Measurements from ENCODE around the gene COL4A5.

Gene COL4A5

DNA sequence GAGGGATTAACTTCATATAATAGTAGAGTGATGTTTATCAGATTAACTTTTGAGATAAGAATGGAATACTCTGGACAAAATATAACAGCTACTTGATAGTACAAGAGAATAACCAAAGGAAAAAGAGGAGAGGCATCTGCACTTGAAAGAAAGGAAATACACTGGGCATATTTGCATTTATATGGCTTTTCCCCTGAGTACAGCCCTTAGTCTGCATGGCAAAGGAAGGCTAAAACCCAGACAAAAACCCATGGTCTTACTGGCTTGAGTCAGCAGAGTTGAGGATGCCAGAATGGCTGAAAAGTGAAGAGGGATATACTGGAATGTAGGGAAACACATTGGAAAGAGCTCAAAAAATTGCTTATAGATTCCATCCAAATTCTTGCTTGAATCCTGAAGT is 101.6 kb downstream of the COL4A5 start:
- no peak overlapping the region for H2BK12ac ChIP-seq (ENCODE audit: low read length)
- no peak overlapping the region for H2BK5ac ChIP-seq (ENCODE audit: low read length)
- no peaks in the 10 kb centered on the region for H3K4me1 ChIP-seq (ENCODE audit: control insufficient read depth in 2 of 2, insufficient read depth in 1 of 2, low read depth in 1 of 2, low read length in 2 of 2)
- H2BK15ac ChIP-seq (ENCODE audit: low read length) = no peak overlapping the region
- no peak overlapping the region for H2AFZ ChIP-seq (ENCODE audit: low read length)
- no peak overlapping the region for H3K4me2 ChIP-seq (ENCODE audit: insufficient read depth, low read length, poor library complexity, severe bottlenecking)
- H4K8ac ChIP-seq (ENCODE audit: low read depth, low read length) = no peak overlapping the region
- H3K14ac ChIP-seq (ENCODE audit: low read length) = no peak overlapping the region
- H3K9ac ChIP-seq (ENCODE audit: low read depth, low read length, poor library complexity) = no peak overlapping the region
- no peak overlapping the region for H3K27ac ChIP-seq (replicated peaks; ENCODE audit: low read length)
- no peak overlapping the region for H4K91ac ChIP-seq (ENCODE audit: low read depth, low read length, poor library complexity)
- H3K27me3 ChIP-seq (ENCODE audit: control insufficient read depth in 3 of 3, insufficient read depth in 3 of 3, low read depth in 1 of 3, low read length in 3 of 3) = no peaks in the 10 kb centered on the region
- no peak overlapping the region for H3K23ac ChIP-seq (ENCODE audit: low read depth, low read length, poor library complexity)
- no peak overlapping the region for H2BK120ac ChIP-seq (ENCODE audit: low read depth, low read length)
- no peaks in the 10 kb centered on the region for H3K9me3 ChIP-seq (replicated peaks in 1 of 2; ENCODE audit: control insufficient read depth in 2 of 2, insufficient read depth in 1 of 2, low read depth in 1 of 2, low read length in 2 of 2)
- H3K79me1 ChIP-seq (ENCODE audit: low read depth, low read length) = no peaks in the 10 kb centered on the region
- H3K36me3 ChIP-seq (replicated peaks in 1 of 2; ENCODE audit: control insufficient read depth in 2 of 2, insufficient read depth in 2 of 2, low read length in 2 of 2) = peaks cover 0 to 8% of the 10 kb centered on the region in 2 donors
- no peak overlapping the region for H3K4me3 ChIP-seq (ENCODE audit: low read length in 2 of 2)
- H3K18ac ChIP-seq (ENCODE audit: low read length) = no peak overlapping the region
- no peak overlapping the region for H3K4ac ChIP-seq (ENCODE audit: low read length)
- DNase-seq (ENCODE audit: low spot score) = no peak
- H2AK5ac ChIP-seq (ENCODE audit: low read depth, low read length) = no peak overlapping the region

DNA sequence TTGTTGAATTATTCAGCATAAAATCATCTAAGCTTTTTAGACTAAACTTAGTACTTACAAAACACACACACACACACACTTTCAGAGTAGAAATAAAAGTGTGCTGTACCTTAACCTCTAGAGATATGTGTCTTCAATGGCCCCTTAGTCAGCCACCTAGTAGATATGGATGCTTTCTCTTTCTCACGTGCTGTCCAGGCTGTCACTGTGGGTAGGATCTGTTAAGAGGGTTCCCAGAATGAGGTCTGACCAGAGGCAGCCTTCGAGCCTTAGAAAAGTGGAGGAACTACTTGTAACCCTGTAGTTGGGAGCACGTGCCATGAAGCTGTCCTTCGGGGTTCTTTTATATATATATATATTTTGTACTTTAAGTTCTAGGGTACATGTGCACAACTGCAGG is 117.9 kb downstream of the COL4A5 start:
- Histone ChIP-seq H2BK5ac (ENCODE audit: low read length) (no peak overlapping the region), H3K9me3 (replicated peaks in 1 of 2; ENCODE audit: control insufficient read depth in 2 of 2, insufficient read depth in 1 of 2, low read depth in 1 of 2, low read length in 2 of 2) (peaks cover 0 to 4% of the 10 kb centered on the region in 2 donors), H3K4me1 (ENCODE audit: control insufficient read depth in 2 of 2, insufficient read depth in 1 of 2, low read depth in 1 of 2, low read length in 2 of 2) (no peaks in the 10 kb centered on the region), H3K14ac (ENCODE audit: low read length) (no peak overlapping the region), H3K27me3 (ENCODE audit: control insufficient read depth in 3 of 3, insufficient read depth in 3 of 3, low read depth in 1 of 3, low read length in 3 of 3) (no peaks in the 10 kb centered on the region), H2AFZ (ENCODE audit: low read length) (no peak overlapping the region), H2BK12ac (ENCODE audit: low read length) (no peak overlapping the region), H4K8ac (ENCODE audit: low read depth, low read length) (no peak overlapping the region), H2BK120ac (ENCODE audit: low read depth, low read length) (no peak overlapping the region), H3K4ac (ENCODE audit: low read length) (no peak overlapping the region), H3K9ac (ENCODE audit: low read depth, low read length, poor library complexity) (no peak overlapping the region), H3K4me2 (ENCODE audit: insufficient read depth, low read length, poor library complexity, severe bottlenecking) (no peak overlapping the region), H3K4me3 (ENCODE audit: low read length in 2 of 2) (no peak overlapping the region), H3K36me3 (replicated peaks in 1 of 2; ENCODE audit: control insufficient read depth in 2 of 2, insufficient read depth in 2 of 2, low read length in 2 of 2) (peaks cover 0 to 30% of the 10 kb centered on the region in 2 donors), H3K79me1 (ENCODE audit: low read depth, low read length) (no peaks in the 10 kb centered on the region), H2BK15ac (ENCODE audit: low read length) (no peak overlapping the region), H2AK5ac (ENCODE audit: low read depth, low read length) (no peak overlapping the region), H3K18ac (ENCODE audit: low read length) (no peak overlapping the region), H4K91ac (ENCODE audit: low read depth, low read length, poor library complexity) (no peak overlapping the region), H3K23ac (ENCODE audit: low read depth, low read length, poor library complexity) (no peak overlapping the region), H3K27ac (replicated peaks; ENCODE audit: low read length) (no peak overlapping the region)
- DNase-seq (ENCODE audit: low spot score) = no peak
- WGBS, 2 donors (ENCODE audit: extremely low coverage in 2 of 2, insufficient read length in 2 of 2, insufficient replicate concordance in 1 of 2) = no CpG with 5 or more reads among the region's 4 CpGs

GRCh38 chrX:108558217-108558616 is 118.6 kb downstream of the COL4A5 start:
- no peak overlapping the region for H2AFZ ChIP-seq (ENCODE audit: low read length)
- H3K79me1 ChIP-seq (ENCODE audit: low read depth, low read length) = no peaks in the 10 kb centered on the region
- H3K27me3 ChIP-seq (ENCODE audit: control insufficient read depth in 3 of 3, insufficient read depth in 3 of 3, low read depth in 1 of 3, low read length in 3 of 3) = no peaks in the 10 kb centered on the region
- H3K18ac ChIP-seq (ENCODE audit: low read length) = no peak overlapping the region
- no peak overlapping the region for H2BK12ac ChIP-seq (ENCODE audit: low read length)
- H4K91ac ChIP-seq (ENCODE audit: low read depth, low read length, poor library complexity) = no peak overlapping the region
- no peak overlapping the region for H3K4me2 ChIP-seq (ENCODE audit: insufficient read depth, low read length, poor library complexity, severe bottlenecking)
- H2BK120ac ChIP-seq (ENCODE audit: low read depth, low read length) = no peak overlapping the region
- WGBS, 2 donors (ENCODE audit: extremely low coverage in 2 of 2, insufficient read length in 2 of 2, insufficient replicate concordance in 1 of 2) = no CpG with 5 or more reads among the region's 1 CpG
- H3K36me3 ChIP-seq (replicated peaks in 1 of 2; ENCODE audit: control insufficient read depth in 2 of 2, insufficient read depth in 2 of 2, low read length in 2 of 2) = peaks cover 0 to 30% of the 10 kb centered on the region in 2 donors
- DNase-seq (ENCODE audit: low spot score) = no peak
- no peak overlapping the region for H2BK15ac ChIP-seq (ENCODE audit: low read length)
- no peak overlapping the region for H3K27ac ChIP-seq (replicated peaks; ENCODE audit: low read length)
- H3K9me3 ChIP-seq (replicated peaks in 1 of 2; ENCODE audit: control insufficient read depth in 2 of 2, insufficient read depth in 1 of 2, low read depth in 1 of 2, low read length in 2 of 2) = peaks cover 0 to 4% of the 10 kb centered on the region in 2 donors
- no peak overlapping the region for H4K8ac ChIP-seq (ENCODE audit: low read depth, low read length)
- no peak overlapping the region for H2AK5ac ChIP-seq (ENCODE audit: low read depth, low read length)
- no peak overlapping the region for H3K4me3 ChIP-seq (ENCODE audit: low read length in 2 of 2)
- no peak overlapping the region for H3K14ac ChIP-seq (ENCODE audit: low read length)
- no peak overlapping the region for H3K23ac ChIP-seq (ENCODE audit: low read depth, low read length, poor library complexity)
- no peak overlapping the region for H3K4ac ChIP-seq (ENCODE audit: low read length)
- H3K4me1 ChIP-seq (ENCODE audit: control insufficient read depth in 2 of 2, insufficient read depth in 1 of 2, low read depth in 1 of 2, low read length in 2 of 2) = no peaks in the 10 kb centered on the region
- H2BK5ac ChIP-seq (ENCODE audit: low read length) = no peak overlapping the region
- H3K9ac ChIP-seq (ENCODE audit: low read depth, low read length, poor library complexity) = no peak overlapping the region

GRCh38 chrX:108573136-108573535 is 133.5 kb downstream of the COL4A5 start:
- DNase-seq (ENCODE audit: low spot score) = no peak
- Histone ChIP-seq H2BK12ac (ENCODE audit: low read length) (no peak overlapping the region), H3K36me3 (replicated peaks in 1 of 2; ENCODE audit: control insufficient read depth in 2 of 2, insufficient read depth in 2 of 2, low read length in 2 of 2) (peaks cover 0 to 18% of the 10 kb centered on the region in 2 donors), H3K9ac (ENCODE audit: low read depth, low read length, poor library complexity) (no peak overlapping the region), H3K18ac (ENCODE audit: low read length) (no peak overlapping the region), H3K4me3 (ENCODE audit: low read length in 2 of 2) (no peak overlapping the region), H3K27ac (replicated peaks; ENCODE audit: low read length) (no peak overlapping the region), H3K23ac (ENCODE audit: low read depth, low read length, poor library complexity) (no peak overlapping the region), H3K14ac (ENCODE audit: low read length) (no peak overlapping the region), H3K4me1 (ENCODE audit: control insufficient read depth in 2 of 2, insufficient read depth in 1 of 2, low read depth in 1 of 2, low read length in 2 of 2) (no peaks in the 10 kb centered on the region), H3K9me3 (replicated peaks in 1 of 2; ENCODE audit: control insufficient read depth in 2 of 2, insufficient read depth in 1 of 2, low read depth in 1 of 2, low read length in 2 of 2) (no peaks in the 10 kb centered on the region), H2BK15ac (ENCODE audit: low read length) (no peak overlapping the region), H4K91ac (ENCODE audit: low read depth, low read length, poor library complexity) (no peak overlapping the region), H3K79me1 (ENCODE audit: low read depth, low read length) (no peaks in the 10 kb centered on the region), H4K8ac (ENCODE audit: low read depth, low read length) (no peak overlapping the region), H2BK5ac (ENCODE audit: low read length) (no peak overlapping the region), H3K4ac (ENCODE audit: low read length) (no peak overlapping the region), H2AK5ac (ENCODE audit: low read depth, low read length) (no peak overlapping the region), H3K4me2 (ENCODE audit: insufficient read depth, low read length, poor library complexity, severe bottlenecking) (no peak overlapping the region), H3K27me3 (ENCODE audit: control insufficient read depth in 3 of 3, insufficient read depth in 3 of 3, low read depth in 1 of 3, low read length in 3 of 3) (peaks cover 0 to 3% (median 0%) of the 10 kb centered on the region in 3 experiments), H2BK120ac (ENCODE audit: low read depth, low read length) (no peak overlapping the region), H2AFZ (ENCODE audit: low read length) (no peak overlapping the region)
